HG02642 (cell line): ENCODE data around the gene HCLS1.
"Not testable (repeated sequence)": the region's sequence is repeated elsewhere in the genome, so short reads cannot be mapped to it uniquely, and the experiment has no call there.

ENCODE experiments used
- ATAC-seq: cut with Tn5 transposase; IDR thresholded peaks from one replicate; pipeline ENCODE4 v1.9.1; 2021; ENCODE audit warnings: mild to moderate bottlenecking; ENCODE audit not compliant: unreplicated experiment, poor library complexity

Gene HCLS1

GRCh38 chr3:121601212-121601812, 59.4 kb downstream of the HCLS1 start:
- no peak for ATAC-seq

GRCh38 chr3:121599900-121600299, 60.8 kb downstream of the HCLS1 start:
- not testable (repeated sequence) for ATAC-seq

- no peak for ATAC-seq
These were observed 62.1 kb downstream of the HCLS1 start for GRCh38 chr3:121598564-121598963.

- no peak for ATAC-seq
These were observed 64.8 kb downstream of the HCLS1 start for GRCh38 chr3:121595765-121596406.

DNA sequence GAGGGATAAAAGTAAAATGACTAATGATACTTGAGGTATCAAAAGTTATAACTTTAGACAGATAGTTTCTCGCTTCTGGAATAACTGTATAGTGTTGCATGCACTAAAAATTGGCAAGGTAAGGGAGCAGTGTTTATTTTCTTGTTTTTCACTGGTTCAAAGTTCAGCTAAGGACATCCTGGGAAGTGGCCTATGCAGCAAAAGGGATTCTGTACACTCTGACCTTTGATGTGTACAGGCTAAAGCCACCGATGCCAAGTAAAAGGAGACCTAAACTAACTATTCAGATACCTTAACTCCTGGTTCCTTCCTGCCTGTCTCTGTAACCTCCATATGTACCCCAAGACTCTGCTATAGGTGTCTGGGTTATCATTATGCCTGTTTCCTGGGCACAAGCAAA, 65.9 kb downstream of the HCLS1 start:
- no peak for ATAC-seq

GRCh38 chr3:121593806-121594205, 66.9 kb downstream of the HCLS1 start:
- ATAC-seq, result not testable (repeated sequence)

DNA sequence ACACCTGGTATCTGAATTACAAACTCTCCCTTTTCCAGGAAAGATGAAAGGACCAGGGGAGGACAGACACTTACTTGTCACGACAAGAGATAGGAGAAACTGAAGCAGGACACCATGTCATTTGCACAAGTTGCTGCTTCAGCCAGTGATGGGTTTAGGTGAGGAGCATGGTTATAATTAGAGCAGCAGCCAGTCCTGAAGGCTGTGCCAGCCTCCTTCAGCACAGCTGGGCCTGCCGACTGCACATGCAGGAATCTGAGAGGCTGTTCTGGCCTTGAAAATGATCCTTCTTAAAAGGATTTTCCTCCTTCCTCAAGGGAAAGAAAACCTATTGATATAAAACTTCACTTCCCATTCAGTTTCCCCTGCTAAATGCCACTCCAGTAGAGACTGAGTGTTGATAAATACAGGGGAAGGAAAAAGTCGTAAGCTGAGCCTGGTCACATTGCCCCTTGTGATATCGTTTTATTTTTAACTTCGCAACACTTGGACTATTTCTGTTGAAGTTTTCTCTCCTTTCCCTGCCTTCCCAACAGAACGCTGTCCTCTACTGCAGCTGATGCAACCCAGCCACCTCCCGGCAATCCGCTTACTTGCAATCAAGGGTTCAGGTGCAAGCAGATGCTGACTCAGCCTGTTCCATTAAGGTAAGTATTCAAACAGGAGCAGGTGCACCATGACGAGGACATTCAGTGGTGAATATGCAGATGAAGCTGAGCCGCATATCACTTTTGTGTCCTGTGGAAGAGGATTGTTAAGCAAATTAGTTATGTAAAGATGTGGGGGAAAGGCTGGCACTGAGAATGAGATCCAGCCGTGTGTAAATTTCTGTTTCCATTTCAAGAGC, 67.6 kb downstream of the HCLS1 start, which contains the start of gene FBXO40:
Gene FBXO40 (plus strand): TSS at position 524 of the 847 bp plus-strand sequence. CDS start 27,197 bp downstream, outside the sequence.
- peak; percentile 78 for ATAC-seq

DNA sequence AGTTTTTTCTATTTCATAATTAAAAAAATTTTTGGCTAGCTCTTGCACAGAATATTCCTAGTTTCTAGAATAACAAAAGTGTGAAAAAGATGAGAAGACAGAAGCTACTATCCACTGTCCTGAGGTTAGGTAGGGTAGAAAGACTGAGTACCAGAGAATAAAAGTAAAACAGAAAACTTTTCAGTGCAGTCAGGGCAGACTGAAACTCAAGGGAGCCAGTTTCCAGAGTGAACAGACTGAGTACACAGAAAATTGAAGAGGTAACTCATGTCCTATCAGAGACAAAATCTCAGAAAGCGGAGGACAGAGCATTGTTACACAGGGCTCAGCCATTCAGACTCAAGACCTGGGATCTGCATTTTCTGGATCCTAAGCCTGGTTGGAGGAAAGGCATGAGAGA, 76.3 kb downstream of the HCLS1 start:
- no peak for ATAC-seq

DNA sequence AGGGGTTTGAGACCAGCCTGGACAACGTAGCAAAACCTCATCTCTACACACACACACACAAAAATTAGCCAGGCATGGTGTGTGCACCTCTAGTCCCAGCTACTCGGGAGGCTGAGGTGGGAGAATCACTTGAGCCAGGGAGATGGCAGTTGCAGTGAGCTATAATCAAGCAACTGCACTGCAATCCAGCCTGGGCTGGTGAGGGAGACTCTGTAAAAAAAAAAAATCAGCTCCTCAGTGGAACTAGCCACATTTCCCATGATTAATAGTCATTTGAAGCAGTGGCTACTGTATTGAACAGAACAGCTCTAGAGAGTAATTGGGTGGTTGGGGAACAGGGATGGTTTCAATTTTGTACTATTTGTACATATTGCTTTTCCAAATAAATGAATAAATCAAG, 79.0 kb downstream of the HCLS1 start:
- ATAC-seq, result no peak
